ENCODE measurements around the gene BSG.
A peak's percentile ranks its signal among the peaks of the same experiment; 100 is the strongest.

Gene BSG

GRCh38 chr19:566403-566802 is 6.0 kb upstream of the BSG start (continued):
- TF ChIP-seq ZNF473 (tag by site-specific recombination; IDR thresholded peaks at IDR 0.05) (no peak), KLF8 (tag by site-specific recombination; IDR thresholded peaks at IDR 0.05) (no peak)

GRCh38 chr19:566844-567243 is 5.6 kb upstream of the BSG start:
- Histone ChIP-seq H3K4me3 (ENCODE audit: low read depth, low read length) (no peak overlapping the region), H3K27ac (ENCODE audit: extremely low read depth, low read depth, low read length) (no peak overlapping the region), H3K36me3 (ENCODE audit: control insufficient read depth in 2 of 2, insufficient read depth in 1 of 2, low read length in 2 of 2) (no peaks in the 10 kb centered on the region), H3K9me3 (ENCODE audit: control insufficient read depth, insufficient read depth, low read depth, low read length) (no peaks in the 10 kb centered on the region), H3K4me1 (ENCODE audit: control insufficient read depth, insufficient read depth, low read length) (no peaks in the 10 kb centered on the region)
- ChIA-PET POLR2A (no interaction called here), CTCF (interaction anchor here (0.5 kb wide), 1 partner anchor 12 kb away, joined by 3 read pairs; no protein-coding TSS in a partner anchor)
- TF ChIP-seq ZNF175 (tag by site-specific recombination; IDR thresholded peaks at IDR 0.05) (no peak), ZFP41 (tag by site-specific recombination; IDR thresholded peaks at IDR 0.05; ENCODE audit: borderline replicate concordance) (no peak), ZNF544 (tag by site-specific recombination; IDR thresholded peaks at IDR 0.05) (no peak), ZNF266 (tag by site-specific recombination; IDR thresholded peaks at IDR 0.05; ENCODE audit: low read depth) (no peak), ZNF791 (tag by site-specific recombination; IDR thresholded peaks at IDR 0.05) (no peak), BCL11B (tag by site-specific recombination; IDR thresholded peaks at IDR 0.05; ENCODE audit: low read depth) (no peak), ZBTB8A (tag by site-specific recombination; IDR thresholded peaks at IDR 0.05) (no peak)

GRCh38 chr19:567296-567900 is 5.0 kb upstream of the BSG start:
- H3K9me3 ChIP-seq (ENCODE audit: control insufficient read depth, insufficient read depth, low read depth, low read length), result no peaks in the 10 kb centered on the region
- no peaks in the 10 kb centered on the region for H3K4me1 ChIP-seq (ENCODE audit: control insufficient read depth, insufficient read depth, low read length)
- no peak overlapping the region for H3K4me3 ChIP-seq (ENCODE audit: low read depth, low read length)
- no peak overlapping the region for H3K27ac ChIP-seq (ENCODE audit: extremely low read depth, low read depth, low read length)
- ChIA-PET CTCF (interaction anchor here (1.8 kb wide), 1 partner anchor 57 kb away, joined by 5 read pairs; no protein-coding TSS in a partner anchor), POLR2A (interaction anchor here (0.6 kb wide), 1 partner anchor 36 kb away, joined by 5 read pairs; no protein-coding TSS in a partner anchor)
- H3K36me3 ChIP-seq (ENCODE audit: control insufficient read depth in 2 of 2, insufficient read depth in 1 of 2, low read length in 2 of 2), result no peaks in the 10 kb centered on the region
- TF ChIP-seq KLF17 (tag by site-specific recombination; IDR thresholded peaks at IDR 0.05) (no peak), SCRT2 (tag by site-specific recombination; IDR thresholded peaks at IDR 0.05) (peak; percentile 54; the same call in 1 of the 2 replicates)

- ChIA-PET CTCF (no interaction called here), POLR2A (no interaction called here)
- Histone ChIP-seq H3K9me3 (ENCODE audit: control insufficient read depth, insufficient read depth, low read depth, low read length) (no peaks in the 10 kb centered on the region), H3K4me1 (ENCODE audit: control insufficient read depth, insufficient read depth, low read length) (peaks cover 3% of the 10 kb centered on the region; the same call in 1 of the 2 replicates), H3K36me3 (ENCODE audit: control insufficient read depth in 2 of 2, insufficient read depth in 1 of 2, low read length in 2 of 2) (no peaks in the 10 kb centered on the region), H3K27ac (ENCODE audit: extremely low read depth, low read depth, low read length) (no peak overlapping the region), H3K4me3 (ENCODE audit: low read depth, low read length) (no peak overlapping the region)
- TF ChIP-seq KLF1 (tag by site-specific recombination; IDR thresholded peaks at IDR 0.05), result peak; percentile 92
- no peak for TF ChIP-seq ZNF18 (tag by site-specific recombination; IDR thresholded peaks at IDR 0.05)
Observed at GRCh38 chr19:570251-570686, 2.1 kb upstream of the BSG start.

GRCh38 chr19:570937-571565 is 1.3 kb upstream of the BSG start:
- H3K4me3 ChIP-seq (ENCODE audit: low read depth, low read length), result peak overlapping the region; percentile 20
- CTCF ChIA-PET, result no interaction called here
- peak overlapping the region; percentile 51 for H3K27ac ChIP-seq (ENCODE audit: extremely low read depth, low read depth, low read length)
- H3K9me3 ChIP-seq (ENCODE audit: control insufficient read depth, insufficient read depth, low read depth, low read length), result no peaks in the 10 kb centered on the region
- POLR2A ChIA-PET, result interaction anchor here (0.8 to 2.2 kb wide), 4 partner anchors 11 to 39 kb away, joined by 3 to 17 read pairs (median 4); partner anchors contain the start of gene CDC34
- H3K36me3 ChIP-seq (ENCODE audit: control insufficient read depth in 2 of 2, insufficient read depth in 1 of 2, low read length in 2 of 2), result peaks cover 0 to 2% of the 10 kb centered on the region in 2 experiments; a peak in 1 of 3 replicates
- H3K4me1 ChIP-seq (ENCODE audit: control insufficient read depth, insufficient read depth, low read length), result peaks cover 6% of the 10 kb centered on the region
- TF ChIP-seq ATF2 (tag by site-specific recombination; IDR thresholded peaks at IDR 0.05; ENCODE audit: low read depth), result no peak
- TF ChIP-seq ZNF214 (tag by site-specific recombination; IDR thresholded peaks at IDR 0.05; ENCODE audit: borderline replicate concordance), result no peak
- no peak for TF ChIP-seq ZNF837 (tag by site-specific recombination; IDR thresholded peaks at IDR 0.05)
- no peak for TF ChIP-seq ZNF768 (tag by site-specific recombination; IDR thresholded peaks at IDR 0.05)
- TF ChIP-seq ZNF175 (tag by site-specific recombination; IDR thresholded peaks at IDR 0.05), result no peak
- TF ChIP-seq ZNF404 (tag by site-specific recombination; IDR thresholded peaks at IDR 0.05), result no peak
- no peak for TF ChIP-seq ZNF701 (tag by site-specific recombination; IDR thresholded peaks at IDR 0.05)
- TF ChIP-seq ZNF560 (tag by site-specific recombination; IDR thresholded peaks at IDR 0.05; ENCODE audit: borderline replicate concordance), result no peak
- peak; percentile 58 for TF ChIP-seq ZBTB8A (tag by site-specific recombination; IDR thresholded peaks at IDR 0.05)
- no peak for TF ChIP-seq MEIS1 (CRISPR knock-in tag; IDR thresholded peaks at IDR 0.05; ENCODE audit: borderline replicate concordance)
